H1 (cell line): ENCODE results near the gene KCNA4. TPM values are rescaled to one million over a fixed set of nuclear protein-coding genes. Genes with fewer than 3 reads are reported as not detected.

Experiments
- CTCF ChIA-PET: fragments of 300-600 bp; sonication (Branson Sonifier 250); formaldehyde crosslinking; loops from one replicate; lab custom pipeline; 2021; ENCODE audit not compliant: partially characterized antibody; lab: Charles Lee
- POLR2A ChIA-PET: fragments of 300-600 bp; sonication (Branson Sonifier 250); formaldehyde crosslinking; loops from one replicate; lab custom pipeline; 2021; ENCODE audit warnings: inconsistent platforms; ENCODE audit not compliant: partially characterized antibody; lab: Charles Lee
- DNase-seq, 2 experiments: peaks; one replicate each; pipeline versions ENCODE4 v3.0.0 to v3.0.0-alpha.2; 2010 to 2022; ENCODE audit warnings: low spot score in 2 of 2, low read depth in 1 of 2, mixed read lengths in 1 of 2
- FAIRE-seq: peaks from 2 replicates; lab custom pipeline; 2011; peaks lifted over from hg19 to GRCh38; lab: Jason Lieb, UNC
- H2AFZ ChIP-seq: 2 replicates; pipeline ENCODE4 v1.8.1; 2012; ENCODE audit warnings: low read length, inconsistent platforms
- H2AK5ac ChIP-seq: 2 replicates; pipeline ENCODE4 v1.6.1; 2013; ENCODE audit warnings: low read depth, low read length
- H2BK120ac ChIP-seq: replicated peaks from 2 replicates; pipeline ENCODE3; 2013; ENCODE audit warnings: low read depth, low read length, inconsistent platforms
- H2BK12ac ChIP-seq: 2 replicates; pipeline ENCODE4 v1.6.1; 2013; ENCODE audit warnings: low read depth, low read length
- H2BK15ac ChIP-seq: 2 replicates; pipeline ENCODE4 v1.6.1; 2013; ENCODE audit warnings: low read length
- H2BK20ac ChIP-seq: 2 replicates; pipeline ENCODE4 v1.6.1; 2013; ENCODE audit warnings: low read length
- H2BK5ac ChIP-seq: 2 replicates; pipeline ENCODE4 v1.6.1; 2013; ENCODE audit warnings: low read depth, low read length
- H3K14ac ChIP-seq: 2 replicates; pipeline ENCODE4 v1.6.1; 2013; ENCODE audit warnings: inconsistent platforms; ENCODE audit not compliant: insufficient read length
- H3K18ac ChIP-seq: 2 replicates; pipeline ENCODE4 v1.6.1; 2013; ENCODE audit warnings: low read length; ENCODE audit errors: extremely low read depth
- H3K23ac ChIP-seq: 2 replicates; pipeline ENCODE4 v1.6.1; 2013; ENCODE audit warnings: inconsistent platforms; ENCODE audit not compliant: insufficient read length
- H3K23me2 ChIP-seq: 2 replicates; pipeline ENCODE4 v1.6.1; 2013; ENCODE audit warnings: low read depth, low read length
- H3K27ac ChIP-seq: 2 replicates; pipeline ENCODE4 v1.6.1; 2011; ENCODE audit warnings: low read depth, low read length, inconsistent platforms
- H3K27me3 ChIP-seq, 4 experiments: replicated peaks in 1 of 4; 1 replicate in 1 of 4; 2 replicates in 3 of 4; pipeline versions ENCODE4 v1.6.1 to v1.8.1; 2011 to 2013; ENCODE audit warnings: low read length in 3 of 4, mild to moderate bottlenecking in 3 of 4, inconsistent platforms in 2 of 4, mixed read lengths in 2 of 4, moderate library complexity in 1 of 4; ENCODE audit not compliant: control insufficient read depth in 3 of 4, insufficient read depth in 3 of 4; ENCODE audit errors: extremely low read depth in 1 of 4
- H3K36me3 ChIP-seq, 4 experiments: 2 replicates each; pipeline versions ENCODE4 v1.6.1 to v1.8.1; 2011 to 2013; ENCODE audit warnings: mild to moderate bottlenecking in 4 of 4, low read length in 3 of 4, moderate library complexity in 2 of 4, control low read depth in 1 of 4, inconsistent platforms in 1 of 4; ENCODE audit not compliant: insufficient read depth in 4 of 4, control insufficient read depth in 2 of 4
- H3K4ac ChIP-seq: replicated peaks from 2 replicates; pipeline ENCODE3; 2013; ENCODE audit warnings: low read length, low read depth, mixed read lengths, inconsistent platforms; ENCODE audit not compliant: insufficient read length
- H3K4me1 ChIP-seq, 4 experiments: replicated peaks in 1 of 4; 1 replicate in 1 of 4; 2 replicates in 3 of 4; pipeline versions ENCODE4 v1.6.1 to v1.8.1; 2011 to 2013; ENCODE audit warnings: low read length in 3 of 4, inconsistent platforms in 2 of 4, mixed read lengths in 1 of 4; ENCODE audit not compliant: insufficient read depth in 4 of 4, control insufficient read depth in 3 of 4
- H3K4me2 ChIP-seq, 2 experiments: 2 replicates each; pipeline versions ENCODE4 v1.6.1 to v1.8.1; 2011 to 2013; ENCODE audit warnings: low read depth in 2 of 2, low read length in 2 of 2, control low read depth in 1 of 2, inconsistent platforms in 1 of 2, mild to moderate bottlenecking in 1 of 2; ENCODE audit not compliant: insufficient read depth in 1 of 2
- H3K4me3 ChIP-seq, 4 experiments: fragments of 200-600, 300-600 bp in 1 of 4; sonication (generic), shearing (Covaris generic), sonication (Bioruptor Twin) in 1 of 4; 2 replicates each; pipeline versions ENCODE4 v1.5.1 to v1.8.1; 2011 to 2016; ENCODE audit warnings: low read length in 4 of 4, low read depth in 3 of 4, control low read depth in 2 of 4, inconsistent platforms in 2 of 4, mild to moderate bottlenecking in 2 of 4, mixed read lengths in 1 of 4, moderate library complexity in 1 of 4; ENCODE audit not compliant: insufficient read depth in 2 of 4; ENCODE audit errors: extremely low read depth in 1 of 4
- H3K56ac ChIP-seq: replicated peaks from 2 replicates; pipeline ENCODE3; 2013; ENCODE audit warnings: low read depth, mild to moderate bottlenecking, mixed read lengths, low read length, inconsistent platforms; ENCODE audit not compliant: insufficient read length
- H3K79me1 ChIP-seq: 2 replicates; pipeline ENCODE4 v1.6.1; 2013; ENCODE audit warnings: low read depth, low read length, control low read depth
- H3K79me2 ChIP-seq, 2 experiments: 2 replicates each; pipeline versions ENCODE4 v1.6.1 to v1.8.1; 2012 to 2013; ENCODE audit warnings: low read length in 2 of 2, mild to moderate bottlenecking in 2 of 2, inconsistent platforms in 1 of 2; ENCODE audit not compliant: insufficient read depth in 2 of 2, control insufficient read depth in 1 of 2
- H3K9ac ChIP-seq, 4 experiments: replicated peaks in 1 of 4; 1 replicate in 1 of 4; 2 replicates in 3 of 4; pipeline versions ENCODE4 v1.6.1 to v1.8.1; 2011 to 2013; ENCODE audit warnings: low read depth in 3 of 4, low read length in 3 of 4, control low read depth in 2 of 4, mild to moderate bottlenecking in 2 of 4, moderate library complexity in 2 of 4, inconsistent platforms in 1 of 4; ENCODE audit errors: extremely low read depth in 1 of 4
- H3K9me3 ChIP-seq, 2 experiments: 2 replicates each; pipeline versions ENCODE4 v1.6.1 to v1.8.1; 2012 to 2013; ENCODE audit warnings: mild to moderate bottlenecking in 2 of 2, moderate library complexity in 2 of 2, control low read depth in 1 of 2, inconsistent platforms in 1 of 2, low read depth in 1 of 2, low read length in 1 of 2, mixed read lengths in 1 of 2; ENCODE audit not compliant: insufficient read depth in 2 of 2
- H4K20me1 ChIP-seq, 2 experiments: replicated peaks in 1 of 2; 2 replicates each; pipeline versions ENCODE3 to v1.8.1; 2011 to 2013; ENCODE audit warnings: inconsistent platforms in 2 of 2, low read length in 2 of 2, mild to moderate bottlenecking in 1 of 2; ENCODE audit not compliant: insufficient read depth in 2 of 2, control insufficient read depth in 1 of 2
- H4K5ac ChIP-seq: 2 replicates; pipeline ENCODE4 v1.6.1; 2013; ENCODE audit warnings: low read length, low read depth, mixed read lengths, inconsistent platforms; ENCODE audit not compliant: insufficient read length
- H4K8ac ChIP-seq: 2 replicates; pipeline ENCODE4 v1.8.0; 2013; ENCODE audit warnings: mild to moderate bottlenecking, moderate library complexity, low read length, inconsistent platforms; ENCODE audit not compliant: insufficient read depth; ENCODE audit errors: extremely low read depth
- H4K91ac ChIP-seq: replicated peaks from 2 replicates; pipeline ENCODE3; 2013; ENCODE audit warnings: low read length, mixed read lengths, inconsistent platforms; ENCODE audit not compliant: insufficient read length
- EGR1 ChIP-seq: IDR thresholded peaks from 2 replicates; pipeline ENCODE4 v1.6.1; 2011; ENCODE audit warnings: low read depth, low read length, borderline replicate concordance
- EZH2 ChIP-seq: fragments of 200-600 bp; sonication (generic); IDR thresholded peaks from 2 replicates; pipeline ENCODE4 v1.7.1; 2012; ENCODE audit warnings: low read depth, mild to moderate bottlenecking, moderate library complexity, low read length, inconsistent platforms; ENCODE audit not compliant: severe bottlenecking
- JUN ChIP-seq: IDR thresholded peaks from 2 replicates; pipeline ENCODE4 v1.6.1; 2011; ENCODE audit warnings: low read depth, mild to moderate bottlenecking, improper control_type of control experiment, low read length
- NRF1 ChIP-seq: IDR thresholded peaks from 2 replicates; pipeline ENCODE4 v1.6.1; 2011; ENCODE audit warnings: mild to moderate bottlenecking, low read depth, low read length, improper control_type of control experiment
- WGBS, 2 experiments: shearing (Covaris generic) in 1 of 2; methylation state at CpG; one replicate each; pipeline versions ENCODE4 v1.1.6 to v1.1.7; 2013 to 2015; ENCODE audit warnings: low lambda C conversion rate in 2 of 2, mixed read lengths in 2 of 2, inconsistent platforms in 1 of 2, low coverage in 1 of 2, missing lambda C conversion rate in 1 of 2; ENCODE audit not compliant: insufficient replicate concordance in 2 of 2, insufficient coverage in 1 of 2, insufficient read length in 1 of 2; ENCODE audit errors: extremely low coverage in 1 of 2, missing lambda C conversion rate in 1 of 2; 5-methylcytosine and 5-hydroxymethylcytosine counted together
- polyA plus RNA-seq, 7 experiments: library from polyadenylated mRNA; depleted of rRNA in 3 of 7; stranded (reverse) in 5 of 7; unstranded in 2 of 7; fragments of >200 nt in 5 of 7; fragments of 200-250 nt in 2 of 7; gene quantifications; 1 replicate in 5 of 7; 2 replicates in 1 of 7; 4 replicates in 1 of 7; pipeline versions ENCODE4 v1.2.1 to v1.2.3, GENCODE V29; 2011 to 2013; ENCODE audit warnings: missing spikeins in 2 of 7, mixed read lengths in 2 of 7
- total RNA-seq: library from RNA; stranded (reverse); fragmentation: NEBNext Ultra II Directional; extraction: Animal tissue kit (Norgen Biotek cat#: 25700); gene quantifications from 2 replicates; pipeline ENCODE4 v1.2.1, GENCODE V29; 2021

Gene KCNA4
- total and polyA plus RNA-seq, 2 of the 8 experiments (the other 6 are each of a cell fraction or from before 2014, with no cell fraction given): not detected

GRCh38 chr11:30023074-30023473 is 6.2 kb upstream of the KCNA4 start:
- no peak overlapping the region for H3K23ac ChIP-seq
- peaks cover 0 to 7% (median 6%) of the 10 kb centered on the region in 4 experiments; a peak in 3 of 7 replicates for H3K4me1 ChIP-seq
- H4K20me1 ChIP-seq: peaks cover 6 to 8% of the 10 kb centered on the region in 2 experiments
- H3K36me3 ChIP-seq: no peaks in the 10 kb centered on the region; a peak in 1 of 8 replicates
- no peak overlapping the region for H2BK120ac ChIP-seq
- H4K8ac ChIP-seq: no peak overlapping the region
- H3K14ac ChIP-seq: no peak overlapping the region
- CTCF ChIA-PET: interaction anchor here (1.2 to 1.4 kb wide), 2 partner anchors 61 to 106 kb away, joined by 3 to 4 read pairs; no protein-coding TSS in a partner anchor
- no peak overlapping the region for H4K5ac ChIP-seq
- H4K91ac ChIP-seq: no peak overlapping the region
- 79% methylated on average over 2 of the region's 2 CpGs; no CpG with 5 or more reads in 1 of the 2 experiments for WGBS, 2 experiments
- H2BK12ac ChIP-seq: no peak overlapping the region
- no peak for FAIRE-seq
- no peak overlapping the region for H3K4me3 ChIP-seq
- H3K23me2 ChIP-seq: no peaks in the 10 kb centered on the region; the same call in 1 of the 2 replicates
- POLR2A ChIA-PET: interaction anchor here (0.6 kb wide), 1 partner anchor 587 kb away, joined by 3 read pairs; no protein-coding TSS in a partner anchor
- no peak overlapping the region for H3K4ac ChIP-seq
- no peak for TF ChIP-seq EGR1
- TF ChIP-seq JUN: no peak
- no peak for TF ChIP-seq NRF1
- TF ChIP-seq EZH2: peak; percentile 3
- DNase-seq: no peak
- H2BK20ac ChIP-seq: no peak overlapping the region
- H3K4me2 ChIP-seq: no peak overlapping the region
- H2AFZ ChIP-seq: no peak overlapping the region
- no peak overlapping the region for H2BK15ac ChIP-seq
- no peak overlapping the region for H3K27ac ChIP-seq
- no peaks in the 10 kb centered on the region; a peak in 1 of 4 replicates for H3K9me3 ChIP-seq
- no peak overlapping the region for H3K9ac ChIP-seq
- no peak overlapping the region for H2AK5ac ChIP-seq
- H3K56ac ChIP-seq: no peak overlapping the region
- no peak overlapping the region for H3K18ac ChIP-seq
- H2BK5ac ChIP-seq: no peak overlapping the region
- H3K27me3 ChIP-seq: peaks cover 67 to 97% (median 90%) of the 10 kb centered on the region in 4 experiments
- no peaks in the 10 kb centered on the region for H3K79me1 ChIP-seq
- H3K79me2 ChIP-seq: no peaks in the 10 kb centered on the region
